GM23338 (cell line): ENCODE results near the gene GABPA. TPM values are rescaled to one million over a fixed set of nuclear protein-coding genes. Genes with fewer than 3 reads are reported as not detected.

Source experiments
- ATAC-seq: fragments of 200-7000 bp; cut with Tn5 transposase; 3 replicates; pipeline ENCODE4 v1.9.1; 2020
- DNase-seq: peaks from one replicate; pipeline ENCODE4 v3.0.0-alpha.2; 2015; ENCODE audit warnings: low spot score
- H2AFZ ChIP-seq: fragments of 200-600 bp; sonication (generic); 2 replicates; pipeline ENCODE4 v1.8.0; 2016; ENCODE audit warnings: antibody characterized with exemption, mild to moderate bottlenecking, moderate library complexity
- H3F3A ChIP-seq: fragments of 200-600 bp; sonication (generic); replicated peaks from 2 replicates; pipeline ENCODE4 v1.8.0; 2017; ENCODE audit warnings: antibody characterized with exemption, mixed run types, low read depth
- H3K27ac ChIP-seq: fragments of 200-600 bp; sonication (generic); 2 replicates; pipeline ENCODE4 v1.6.1; 2016; ENCODE audit warnings: low read depth
- H3K27me3 ChIP-seq: fragments of 200-600 bp; sonication (generic); 2 replicates; pipeline ENCODE4 v1.8.0; 2016; ENCODE audit warnings: mild to moderate bottlenecking, mixed run types, moderate library complexity; ENCODE audit not compliant: insufficient read depth
- H3K36me3 ChIP-seq: fragments of 200-600 bp; sonication (generic); 2 replicates; pipeline ENCODE4 v1.8.0; 2016; ENCODE audit warnings: mild to moderate bottlenecking; ENCODE audit not compliant: insufficient read depth
- H3K4me1 ChIP-seq: fragments of 200-600 bp; sonication (generic); 2 replicates; pipeline ENCODE4 v1.8.0; 2016; ENCODE audit warnings: mild to moderate bottlenecking, moderate library complexity; ENCODE audit not compliant: insufficient read depth
- H3K4me2 ChIP-seq: fragments of 200-600 bp; sonication (generic); 2 replicates; pipeline ENCODE4 v1.7.1; 2017; ENCODE audit warnings: mixed run types
- H3K4me3 ChIP-seq: fragments of 200-600 bp; sonication (generic); 2 replicates; pipeline ENCODE4 v1.6.1; 2016; ENCODE audit warnings: mixed run types
- H3K79me2 ChIP-seq: fragments of 200-600 bp; sonication (generic); replicated peaks from 2 replicates; pipeline ENCODE4 v1.8.0; 2017; ENCODE audit warnings: mild to moderate bottlenecking; ENCODE audit not compliant: insufficient read depth
- H3K9me2 ChIP-seq: fragments of 200-600 bp; sonication (generic); 2 replicates; pipeline ENCODE4 v1.8.0; 2017; ENCODE audit not compliant: insufficient read depth
- H4K20me1 ChIP-seq: fragments of 200-600 bp; sonication (generic); replicated peaks from 2 replicates; pipeline ENCODE4 v1.8.0; 2017; ENCODE audit warnings: mild to moderate bottlenecking; ENCODE audit not compliant: insufficient read depth
- H3K27ac Mint-ChIP-seq: 2 replicates; pipeline ENCODE4 v1.8.0; 2020; ENCODE audit warnings: inconsistent platforms, mild to moderate bottlenecking, moderate library complexity, mixed read lengths
- H3K27me3 Mint-ChIP-seq: 3 replicates; pipeline ENCODE4 v1.8.0; 2022; ENCODE audit warnings: low read depth, mild to moderate bottlenecking, moderate library complexity, mixed read lengths, inconsistent platforms; ENCODE audit not compliant: insufficient read depth, poor library complexity
- H3K36me3 Mint-ChIP-seq: 3 replicates; pipeline ENCODE4 v1.8.0; 2021; ENCODE audit warnings: low read depth, mild to moderate bottlenecking, inconsistent platforms, moderate library complexity, mixed read lengths
- H3K4me1 Mint-ChIP-seq: 3 replicates; pipeline ENCODE4 v1.8.0; 2020; ENCODE audit warnings: mild to moderate bottlenecking, inconsistent platforms, mixed read lengths
- H3K4me3 Mint-ChIP-seq: 3 replicates; pipeline ENCODE4 v1.8.0; 2021; ENCODE audit warnings: moderate library complexity, mild to moderate bottlenecking, inconsistent platforms, mixed read lengths
- H3K9me3 Mint-ChIP-seq: 3 replicates; pipeline ENCODE4 v1.8.0; 2020; ENCODE audit warnings: moderate library complexity, mild to moderate bottlenecking, inconsistent platforms, mixed read lengths
- CTCF ChIP-seq, 2 experiments: fragments of 200-600 bp in 1 of 2; sonication (generic) in 1 of 2; conservative IDR thresholded peaks; 2 replicates each; pipeline versions ENCODE4 v1.5.1 to v1.6.1; 2016 to 2017; ENCODE audit warnings: antibody characterized with exemption in 2 of 2, low read depth in 2 of 2, mild to moderate bottlenecking in 2 of 2, moderate library complexity in 1 of 2
- ETS1 ChIP-seq: IDR thresholded peaks from 2 replicates; pipeline ENCODE4 v1.6.1; 2016; ENCODE audit warnings: antibody characterized with exemption
- EZH2 ChIP-seq: fragments of 200-600 bp; sonication (generic); IDR thresholded peaks from one replicate; pipeline ENCODE4 v1.8.0; 2017; ENCODE audit warnings: antibody characterized with exemption, mild to moderate bottlenecking, low read depth; ENCODE audit not compliant: unreplicated experiment
- JUNB ChIP-seq: IDR thresholded peaks from one replicate; pipeline ENCODE4 v1.6.1; 2016; ENCODE audit warnings: antibody characterized with exemption; ENCODE audit not compliant: unreplicated experiment
- NANOG ChIP-seq: IDR thresholded peaks from 2 replicates; pipeline ENCODE4 v1.6.1; 2016; ENCODE audit warnings: antibody characterized with exemption, borderline replicate concordance
- STAT1 ChIP-seq: IDR thresholded peaks from one replicate; pipeline ENCODE4 v1.6.1; 2016; ENCODE audit warnings: antibody characterized with exemption; ENCODE audit not compliant: unreplicated experiment
- ZNF114 ChIP-seq: fragments of 250-450 bp; sonication (Bioruptor Pico); IDR thresholded peaks from 2 replicates; pipeline ENCODE4 v1.5.0; 2020; ENCODE audit warnings: mild to moderate bottlenecking, moderate library complexity
- ZNF462 ChIP-seq: fragments of 250-450 bp; sonication (Bioruptor Pico); IDR thresholded peaks from 2 replicates; pipeline ENCODE4 v1.5.0; 2020; ENCODE audit warnings: mild to moderate bottlenecking, moderate library complexity
- polyA plus RNA-seq: library from polyadenylated mRNA; unstranded; fragments of >200 nt; fragmentation: Nextera tagmentation; extraction: Ambion mirVana; gene quantifications from 2 replicates; pipeline ENCODE4 v1.2.1, GENCODE V29; 2016
- total RNA-seq: library from RNA; depleted of rRNA; stranded (reverse); fragments of >200 nt; shearing (Covaris generic); gene quantifications from 2 replicates; pipeline ENCODE4 v1.2.3, GENCODE V29; 2014

Gene GABPA
- total and polyA plus RNA-seq, 2 experiments from 2014 or later, result 8.5 to 28.6 TPM

- TF ChIP-seq ZNF462 (CRISPR knock-in tag) (no peak), NANOG (no peak), ETS1 (no peak), CTCF (conservative IDR thresholded peaks at IDR 0.05; ENCODE audit: low read depth in 2 of 2) (no peak), EZH2 (no peak)
Observed at GRCh38 chr21:25811186-25811585, 76.4 kb downstream of the GABPA start (continued).

GRCh38 chr21:25813917-25814316 lies 79.1 kb downstream of the GABPA start:
- no peaks in the 10 kb centered on the region for H3K27me3 ChIP-seq
- H3K4me3 ChIP-seq, result no peak overlapping the region
- ATAC-seq (no peak), DNase-seq (no peak)
- no peak overlapping the region for H3K27ac ChIP-seq
- H2AFZ ChIP-seq, result no peak overlapping the region
- Mint-ChIP-seq H3K36me3 (no peaks in the 10 kb centered on the region), H3K27ac (no peak overlapping the region), H3K9me3 (no peaks in the 10 kb centered on the region), H3K4me1 (peaks cover 7% of the 10 kb centered on the region; the same call in 2 of the 3 replicates), H3K4me3 (no peak overlapping the region), H3K27me3 (no peaks in the 10 kb centered on the region)
- no peak overlapping the region for H3K4me2 ChIP-seq
- H3K9me2 ChIP-seq, result 0 out of 2 replicates have a peak, but pooled peaks cover 15% of the 10 kb centered on the region
- H3K79me2 ChIP-seq, result no peaks in the 10 kb centered on the region
- H3K4me1 ChIP-seq, result no peaks in the 10 kb centered on the region
- H3K36me3 ChIP-seq, result no peaks in the 10 kb centered on the region
- H4K20me1 ChIP-seq, result no peaks in the 10 kb centered on the region
- no peaks in the 10 kb centered on the region for H3F3A ChIP-seq
- no peak for TF ChIP-seq STAT1
- TF ChIP-seq ZNF114 (CRISPR knock-in tag), result no peak
- no peak for TF ChIP-seq ETS1
- no peak for TF ChIP-seq JUNB
- TF ChIP-seq EZH2, result no peak
